ENCODE results near the gene NACC2.

NACC2 gene

DNA sequence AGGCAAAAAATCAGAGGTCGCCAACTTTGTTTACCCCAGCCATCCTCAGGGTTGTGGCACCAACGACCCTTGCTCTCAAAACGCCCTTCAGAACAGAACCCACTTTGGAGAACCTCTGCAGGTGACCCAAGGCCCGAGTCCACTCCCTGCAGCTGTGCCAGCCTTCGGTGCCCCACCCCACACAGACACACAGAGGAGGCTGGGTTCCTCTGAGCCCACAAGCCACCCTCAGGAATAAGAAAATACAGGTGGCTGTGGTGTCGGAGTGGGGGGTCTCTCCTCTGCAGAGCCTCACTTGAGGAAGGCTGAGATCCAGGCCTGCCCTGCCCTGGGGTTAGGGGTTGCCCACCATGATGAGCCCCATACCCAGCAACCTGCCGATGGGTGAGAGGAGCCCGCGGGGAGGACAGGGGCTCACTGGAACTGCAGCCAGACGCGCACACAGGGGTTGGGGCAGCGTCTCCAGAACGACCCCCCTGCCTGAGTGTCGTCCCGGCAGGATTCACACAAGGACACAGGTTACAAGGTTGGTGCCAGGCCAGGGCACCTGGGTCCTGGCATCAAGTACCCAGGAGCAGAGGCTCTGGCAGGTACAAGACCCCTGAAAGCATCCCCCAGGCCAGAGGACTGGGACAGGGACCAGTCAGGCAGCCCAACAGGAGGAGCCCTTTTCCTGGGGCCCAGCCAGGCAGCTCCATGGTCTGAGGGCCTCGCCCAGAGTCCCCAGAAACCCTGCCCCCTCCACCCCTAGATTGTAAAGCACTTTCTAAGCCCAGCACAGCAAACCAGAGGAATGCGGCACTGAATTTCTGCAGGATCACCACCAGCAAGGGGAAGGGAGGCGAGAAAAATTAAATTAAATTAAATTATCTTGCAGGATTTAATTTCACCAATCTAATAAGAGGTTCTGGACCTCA, 40.0 kb downstream of the NACC2 start:
- no peak for DNase-seq

DNA sequence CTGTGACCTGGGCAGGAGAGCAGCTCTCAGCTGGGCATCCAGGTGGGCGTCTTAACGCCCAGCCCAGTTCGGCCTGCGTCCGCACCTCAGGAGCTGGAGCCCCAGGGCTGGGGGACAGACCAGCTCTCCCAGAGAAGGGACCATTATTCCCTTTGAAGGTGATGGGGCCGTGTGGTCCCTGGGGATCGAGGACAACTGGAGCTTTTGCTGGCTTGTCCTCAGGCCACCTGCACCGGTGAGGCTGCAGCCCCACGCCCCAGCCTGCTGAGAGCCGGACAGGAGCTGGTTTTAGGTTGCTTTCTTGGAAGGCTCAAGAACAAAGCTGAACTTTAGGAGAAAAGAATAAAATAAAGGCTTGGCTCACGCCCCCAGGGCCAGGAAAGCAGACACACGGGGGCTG, 40.9 kb downstream of the NACC2 start:
- DNase-seq = no peak

DNA sequence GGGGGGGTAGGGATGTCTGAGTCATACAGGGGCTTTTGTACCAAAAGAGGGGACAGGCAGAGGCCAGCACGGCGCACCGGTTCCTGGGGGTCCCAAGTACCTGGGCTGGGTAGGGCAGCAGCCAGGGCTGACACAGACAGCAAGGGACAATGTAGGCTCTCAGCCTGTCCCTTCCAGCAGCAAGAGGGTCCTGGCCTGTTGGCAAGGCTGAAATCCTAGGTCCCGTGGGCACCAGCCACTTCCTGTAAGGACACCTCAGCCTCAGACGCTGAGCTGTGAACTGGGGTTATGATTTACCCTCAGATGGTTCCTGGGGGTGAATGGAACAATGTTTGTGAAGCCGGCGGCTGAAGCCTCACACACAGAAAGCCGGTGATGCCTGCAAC, 41.3 kb downstream of the NACC2 start:
- DNase-seq = no peak

DNA sequence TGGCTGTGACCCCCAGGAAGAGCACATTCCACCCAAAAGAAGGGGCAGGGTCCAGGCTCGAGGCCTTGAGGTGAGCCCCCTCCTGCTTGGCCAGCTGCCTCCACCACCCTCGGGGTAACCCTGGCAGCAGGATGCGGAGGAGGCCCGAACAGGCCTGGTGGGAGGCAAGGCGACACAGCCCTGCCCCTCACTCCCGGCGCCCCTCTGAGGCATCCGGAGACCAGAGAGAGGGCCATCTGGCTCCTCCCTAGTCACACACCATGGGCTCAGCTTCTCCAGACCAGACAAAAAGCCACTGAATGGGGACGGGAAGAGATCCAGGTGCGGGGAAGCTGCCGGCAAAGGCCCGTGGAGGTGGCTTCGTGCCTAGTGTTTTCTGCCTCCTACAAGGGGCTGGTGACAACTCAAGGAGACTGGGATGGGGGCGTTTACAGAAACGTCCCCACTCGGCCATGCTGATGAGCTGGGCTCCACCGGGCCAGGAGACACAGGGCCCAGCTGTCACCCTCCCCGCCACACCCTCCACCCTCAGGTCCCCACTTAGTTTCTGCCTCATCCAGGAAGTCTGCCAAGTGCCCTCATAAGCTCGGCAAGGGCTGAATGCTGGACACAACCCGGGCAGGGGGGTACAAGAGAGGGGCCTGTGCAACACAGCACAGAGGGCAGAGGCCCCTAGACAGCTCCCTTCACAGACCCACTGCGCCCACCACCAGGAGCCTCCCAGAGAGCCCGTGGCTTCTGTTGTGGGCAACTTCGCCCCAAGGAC, 41.9 kb downstream of the NACC2 start:
- no peak for DNase-seq

DNA sequence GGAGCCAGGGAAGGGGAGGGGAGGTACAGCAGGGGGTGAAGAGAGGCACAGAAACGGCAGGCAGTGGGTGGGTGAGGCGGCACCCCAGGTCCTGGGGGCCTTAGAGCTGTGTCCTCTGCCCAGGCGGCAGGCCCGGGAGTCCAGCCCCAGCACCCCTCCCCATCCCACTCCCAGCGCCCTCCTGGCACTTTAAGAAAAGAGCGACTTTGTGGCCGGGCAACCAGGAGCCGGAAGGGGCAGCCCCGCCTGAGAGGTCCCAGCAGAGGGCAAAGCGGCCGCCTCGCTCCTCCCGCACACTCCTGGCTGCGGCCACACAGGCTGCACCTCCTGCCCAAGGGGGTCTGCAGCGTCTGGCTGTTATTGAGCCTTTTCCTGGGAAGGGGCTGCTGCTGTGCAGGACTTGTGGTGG, 42.6 kb downstream of the NACC2 start:
- no peak for DNase-seq

DNA sequence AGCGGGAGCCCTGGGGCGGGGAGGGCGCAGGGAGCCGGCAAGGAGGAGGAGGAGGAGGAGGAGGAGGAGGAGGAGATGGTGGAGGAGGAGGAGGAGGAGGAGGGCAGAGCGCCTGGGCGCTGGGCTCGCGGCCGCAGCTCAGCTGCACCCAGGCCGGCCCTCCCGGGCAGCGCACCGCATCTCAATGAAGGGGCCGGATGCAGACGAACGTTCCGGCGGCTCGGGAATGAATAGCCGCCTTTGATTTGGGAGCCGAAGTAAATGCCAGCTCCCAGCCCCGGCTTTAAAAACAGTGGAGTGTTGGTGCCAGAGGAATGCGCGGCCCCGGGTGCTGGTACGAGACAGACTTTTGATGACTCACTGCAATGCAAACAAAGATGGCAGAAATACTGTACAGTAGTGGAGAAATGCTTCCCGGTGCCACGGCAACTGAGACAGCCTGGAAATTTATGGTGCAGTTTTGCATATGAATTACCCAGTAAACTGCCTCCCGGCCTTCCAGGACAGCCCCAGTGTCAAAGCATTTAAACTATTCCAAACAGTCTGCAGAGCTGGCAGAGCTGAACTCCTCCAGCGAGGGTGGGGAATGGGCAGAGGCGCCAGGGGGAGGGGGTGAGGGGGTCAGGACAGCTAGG, 43.1 kb downstream of the NACC2 start:
- no peak for DNase-seq

DNA sequence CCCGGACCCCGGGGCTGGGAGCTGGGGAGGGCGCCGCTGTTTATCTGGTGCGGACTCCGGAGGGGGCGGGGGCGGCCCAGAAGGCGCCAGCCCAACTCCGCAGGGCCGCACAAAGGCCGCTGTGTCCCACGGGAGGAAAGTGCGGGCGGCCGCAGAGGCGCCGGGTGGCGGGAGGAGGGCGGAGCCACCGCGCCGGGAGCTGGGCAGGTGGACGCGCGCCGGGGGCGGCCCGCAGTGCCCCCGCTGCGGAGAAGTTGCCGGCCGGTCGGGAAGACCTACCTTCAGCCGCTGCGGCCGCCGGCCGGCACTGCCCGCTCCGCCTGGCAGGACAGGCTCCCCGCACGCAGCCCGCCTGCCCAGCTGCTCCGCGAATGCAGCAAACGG, 43.6 kb downstream of the NACC2 start:
- DNase-seq = no peak

DNA sequence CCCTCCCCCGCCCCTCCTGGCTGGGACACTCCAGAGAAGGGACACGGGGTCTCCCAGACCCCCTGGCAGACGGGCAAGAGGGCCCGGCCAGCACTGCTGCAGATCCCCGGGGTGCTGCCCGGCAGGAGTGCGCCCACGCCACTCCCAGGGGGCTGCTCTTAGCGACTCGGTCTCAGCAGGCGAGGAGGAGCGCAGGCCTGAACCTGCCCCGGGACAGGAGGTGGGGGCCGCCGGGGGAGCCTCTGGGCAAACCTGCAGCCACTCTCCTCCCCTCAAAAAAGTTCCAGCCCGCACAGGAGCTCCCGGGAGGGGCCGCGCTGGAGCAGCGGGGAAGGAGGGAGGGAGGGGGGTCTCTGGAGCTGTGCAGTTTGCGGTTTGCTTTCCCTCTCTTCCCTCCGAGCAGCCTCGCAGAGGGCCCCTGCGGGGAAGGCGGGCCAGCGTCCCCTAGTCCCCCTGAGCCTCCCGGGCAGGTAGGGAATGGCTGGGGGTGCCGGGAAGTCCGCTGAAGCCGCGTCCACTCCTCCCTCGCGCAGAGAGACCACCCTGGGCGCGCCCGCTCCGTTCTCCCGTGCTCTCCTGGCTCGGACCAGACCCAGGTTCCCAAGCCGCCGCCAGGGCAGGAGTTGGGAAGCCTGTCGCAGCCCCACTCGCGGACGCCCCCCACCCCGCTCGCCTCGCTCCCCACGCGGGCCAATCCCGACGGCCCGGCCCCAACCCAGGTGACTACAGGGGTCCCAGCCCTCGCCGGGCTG, 44.2 kb downstream of the NACC2 start:
- DNase-seq = no peak

DNA sequence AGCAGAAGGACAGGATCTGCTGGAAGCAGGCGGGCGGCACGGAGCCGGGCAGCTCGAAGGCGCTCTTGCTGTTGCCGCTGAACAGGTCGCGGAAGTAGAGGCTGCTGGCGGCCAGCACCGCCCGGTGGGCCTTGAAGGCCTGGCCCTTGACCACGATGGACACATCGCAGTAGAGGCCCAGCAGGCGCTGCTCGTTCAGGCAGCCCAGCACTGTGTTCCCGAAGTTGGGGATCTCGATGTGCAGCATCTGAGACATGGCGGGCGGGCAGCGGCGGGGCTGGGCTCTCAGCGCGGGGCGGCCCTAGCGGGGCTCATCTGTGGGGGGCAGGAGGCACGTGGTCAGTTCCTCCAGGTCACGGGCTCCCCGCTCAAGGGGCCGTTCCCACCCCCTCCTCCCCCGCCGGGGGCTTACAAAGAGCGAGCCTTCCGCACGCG, 44.8 kb downstream of the NACC2 start:
- no peak for DNase-seq

DNA sequence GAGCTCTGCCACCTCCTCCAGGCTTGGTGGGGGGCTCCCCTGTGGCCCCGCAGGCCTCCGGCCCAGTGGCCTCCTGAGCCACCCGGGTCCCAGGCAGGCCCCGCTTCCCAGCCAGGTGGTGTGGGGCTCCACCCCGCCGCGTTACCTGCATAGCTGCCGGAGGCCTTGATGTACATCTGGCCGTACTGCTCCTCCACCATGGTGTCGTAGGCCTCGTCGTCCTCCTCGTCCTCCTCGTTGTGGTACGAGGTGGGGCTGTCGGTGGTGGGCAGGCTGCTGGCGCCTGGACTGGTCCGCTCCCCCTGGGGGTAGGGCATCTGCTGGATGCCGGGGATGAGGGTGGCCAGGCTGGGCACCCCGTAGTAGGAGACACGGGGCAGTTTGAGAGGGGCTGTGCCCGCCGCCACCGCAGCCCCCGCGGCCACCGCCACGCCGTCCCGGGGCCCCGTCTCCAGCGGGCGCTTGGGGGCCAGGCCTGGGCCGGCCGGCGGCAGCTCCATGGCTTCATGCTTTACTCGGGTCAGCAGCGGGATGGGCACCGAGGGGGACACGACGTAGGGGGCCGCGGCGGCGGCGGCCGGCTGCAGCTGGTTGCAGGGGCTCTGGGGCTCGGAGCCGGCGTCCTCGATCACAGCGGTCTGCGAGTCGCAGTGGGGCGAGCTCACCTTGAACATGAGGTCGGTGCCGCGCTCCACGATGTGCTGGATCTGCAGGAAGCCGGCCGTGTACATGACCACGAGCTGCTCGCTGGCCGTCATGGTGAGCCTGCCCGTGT, 45.4 kb downstream of the NACC2 start:
- no peak for DNase-seq

DNA sequence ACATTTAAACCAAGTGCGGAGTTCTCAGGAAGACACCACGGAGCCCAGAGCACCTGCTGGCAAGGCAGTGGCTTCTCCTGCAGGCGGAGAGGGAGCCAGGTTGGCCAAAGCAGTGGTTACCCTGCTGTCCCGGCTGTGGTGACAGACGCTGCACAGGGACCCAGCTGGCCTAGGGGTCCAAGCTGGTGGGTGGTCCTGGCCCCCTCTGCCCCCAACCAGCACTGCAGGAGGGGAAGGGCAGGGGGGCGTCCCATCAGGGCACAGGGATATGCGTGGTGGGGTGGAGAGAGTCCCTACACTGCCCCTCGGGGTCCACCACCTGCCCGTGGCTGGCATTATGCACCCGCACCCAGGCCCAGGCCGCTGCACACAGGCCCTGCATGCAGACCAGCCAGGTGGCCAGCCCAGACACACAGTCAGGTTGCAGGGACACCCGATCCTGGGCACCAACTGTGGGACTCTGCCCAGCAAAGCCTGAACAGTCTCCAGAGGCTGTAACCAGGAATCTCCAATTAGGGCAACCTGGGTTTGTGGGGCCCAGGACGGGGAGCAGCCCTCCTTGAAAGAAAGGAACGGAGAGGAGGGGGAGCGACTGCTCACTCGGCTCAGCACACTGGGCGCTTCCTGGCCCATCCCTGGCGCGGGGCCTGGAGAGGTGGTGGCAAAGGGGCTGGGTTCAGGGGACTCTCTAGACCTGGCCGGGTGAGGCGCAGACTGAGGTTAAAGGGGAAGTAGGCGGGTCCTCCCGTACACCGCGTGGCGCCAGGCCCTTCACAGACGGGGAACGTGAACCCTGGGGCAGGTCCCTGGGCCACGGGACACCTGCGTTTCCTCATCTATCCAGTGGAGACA, 46.3 kb downstream of the NACC2 start:
- DNase-seq = no peak

DNA sequence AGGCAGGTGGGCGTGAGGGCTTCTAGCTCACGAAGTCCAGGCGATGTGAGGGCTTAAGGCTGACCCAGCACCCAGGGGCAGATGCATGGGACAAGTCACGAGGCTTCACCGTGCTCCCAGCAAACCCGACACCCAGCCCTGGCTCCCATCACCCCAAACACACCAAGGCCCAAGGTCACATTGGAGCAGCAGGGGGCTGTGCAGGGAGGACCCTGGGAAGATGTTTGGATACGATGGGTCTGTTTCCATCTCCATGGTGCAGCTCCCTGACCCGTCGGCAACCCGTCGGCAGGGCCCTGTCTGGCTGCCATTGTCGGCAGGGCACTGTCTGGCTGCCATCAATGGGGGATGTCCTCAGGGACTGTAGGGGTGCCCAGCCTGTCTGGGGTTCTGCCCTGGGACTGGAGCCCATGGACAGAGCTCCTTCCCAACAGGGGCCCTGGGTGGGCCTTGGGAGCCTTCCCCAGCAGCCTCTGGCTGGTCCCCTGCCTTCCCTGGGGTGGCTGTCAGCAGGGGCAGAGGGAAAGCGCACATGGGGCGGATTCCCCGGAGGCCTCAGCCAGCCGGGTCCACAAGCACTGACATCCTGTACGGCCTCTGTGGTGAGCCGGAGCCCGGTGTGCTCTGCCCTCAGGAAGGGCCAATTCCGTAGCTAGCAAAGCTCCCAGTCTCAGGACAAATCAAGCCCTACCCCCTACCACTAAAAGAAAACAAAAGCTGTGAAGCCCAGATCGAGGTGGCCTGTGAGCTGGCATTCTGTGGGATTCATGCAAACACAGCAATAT, 47.1 kb downstream of the NACC2 start:
- DNase-seq = no peak

DNA sequence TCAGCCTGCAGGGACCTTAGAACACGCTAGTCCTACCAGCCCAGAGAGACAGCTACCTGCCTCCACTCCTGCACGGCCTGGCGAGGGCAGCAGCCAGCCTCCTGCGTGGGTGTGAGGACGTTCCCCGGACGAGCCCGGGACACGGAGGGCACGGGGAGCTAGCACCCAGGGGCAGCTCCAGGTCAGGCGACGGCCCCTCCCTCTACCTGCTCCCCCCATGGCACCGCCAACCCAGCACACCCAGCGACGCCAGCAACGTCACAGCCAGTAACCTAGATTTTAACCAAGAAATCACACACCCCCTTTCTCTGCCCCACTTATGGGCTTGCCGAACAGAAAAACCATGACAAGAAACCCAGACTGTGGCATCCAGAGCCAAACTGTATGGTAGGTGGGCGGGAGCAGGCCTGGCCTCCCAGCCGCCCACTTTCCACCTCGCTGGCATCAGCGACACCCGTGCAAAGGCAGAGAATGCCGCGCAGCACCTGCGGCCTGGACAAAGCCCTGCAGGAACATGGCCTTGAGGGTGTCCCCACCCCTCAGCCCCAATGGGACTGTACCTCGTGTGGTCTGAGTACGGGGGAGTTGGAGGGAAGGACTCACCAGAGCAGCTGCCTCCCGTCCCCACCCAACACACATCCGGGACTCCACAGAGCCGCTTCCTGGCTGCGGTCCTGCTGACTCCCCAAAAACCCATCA, 47.9 kb downstream of the NACC2 start:
- no peak for DNase-seq

DNA sequence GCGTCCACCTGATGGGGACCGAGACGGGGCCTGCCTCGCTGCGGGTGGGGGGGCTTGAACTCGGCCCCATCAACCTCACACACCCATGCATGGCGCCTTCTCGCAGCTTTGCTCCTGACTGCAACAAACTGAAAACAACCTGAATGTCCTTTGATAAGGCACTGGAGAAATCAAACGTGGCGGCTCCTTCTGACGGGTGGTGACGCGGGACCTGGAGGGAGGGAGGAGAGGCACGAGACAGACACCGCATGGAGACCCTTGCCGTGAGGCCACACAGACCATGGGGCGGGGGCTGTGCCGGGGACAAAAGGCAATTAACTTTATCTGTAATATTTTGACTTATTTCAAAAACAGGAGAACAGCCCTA, 48.6 kb downstream of the NACC2 start:
- DNase-seq = no peak

DNA sequence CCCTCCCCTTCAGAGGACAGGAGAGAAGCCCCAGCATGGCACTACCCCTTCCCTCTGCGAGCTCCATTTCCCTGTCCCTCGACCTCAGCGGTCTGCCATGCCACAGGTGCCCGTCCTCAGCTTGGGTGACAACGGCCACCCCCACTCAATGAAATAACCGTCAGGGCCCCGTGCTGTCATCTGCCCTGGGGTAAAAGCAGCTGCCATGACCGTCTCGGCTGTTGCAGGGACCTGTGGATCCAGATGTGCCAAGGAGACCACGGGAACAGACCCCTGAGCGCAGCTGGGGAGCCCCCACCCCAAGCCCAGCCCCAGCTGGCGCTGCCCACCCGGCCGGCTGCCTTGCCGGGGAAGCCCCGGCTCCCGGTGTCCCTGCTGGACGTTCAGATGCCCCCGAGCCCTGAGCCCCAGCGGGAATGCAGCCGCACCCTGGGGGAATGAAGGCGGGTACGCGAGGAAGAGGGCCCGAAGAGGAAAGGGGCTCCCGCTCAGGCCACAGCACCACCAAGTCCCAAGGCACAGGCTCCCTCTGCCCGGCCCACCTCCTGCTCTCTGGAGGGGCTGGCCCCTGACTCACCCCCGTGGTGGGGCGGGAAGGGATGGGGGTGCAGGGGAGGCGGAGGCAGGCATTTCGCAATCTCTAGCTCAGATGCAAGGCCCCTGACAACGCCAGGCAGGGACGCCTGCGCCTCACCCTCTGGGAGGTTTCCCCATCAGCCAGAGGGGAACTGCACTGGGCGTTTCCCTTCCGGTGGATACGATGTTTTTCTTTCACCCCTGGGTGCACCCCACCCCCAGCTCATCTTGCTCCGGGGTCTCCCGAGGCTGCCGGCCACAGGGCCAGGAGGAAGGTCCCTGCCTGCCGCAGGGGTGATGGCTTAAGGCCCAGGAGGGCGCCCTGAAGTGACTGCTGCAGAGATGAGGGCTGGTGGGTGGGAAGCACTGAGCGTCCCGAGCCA, 49.2 kb downstream of the NACC2 start:
- DNase-seq = peak; percentile 13

DNA sequence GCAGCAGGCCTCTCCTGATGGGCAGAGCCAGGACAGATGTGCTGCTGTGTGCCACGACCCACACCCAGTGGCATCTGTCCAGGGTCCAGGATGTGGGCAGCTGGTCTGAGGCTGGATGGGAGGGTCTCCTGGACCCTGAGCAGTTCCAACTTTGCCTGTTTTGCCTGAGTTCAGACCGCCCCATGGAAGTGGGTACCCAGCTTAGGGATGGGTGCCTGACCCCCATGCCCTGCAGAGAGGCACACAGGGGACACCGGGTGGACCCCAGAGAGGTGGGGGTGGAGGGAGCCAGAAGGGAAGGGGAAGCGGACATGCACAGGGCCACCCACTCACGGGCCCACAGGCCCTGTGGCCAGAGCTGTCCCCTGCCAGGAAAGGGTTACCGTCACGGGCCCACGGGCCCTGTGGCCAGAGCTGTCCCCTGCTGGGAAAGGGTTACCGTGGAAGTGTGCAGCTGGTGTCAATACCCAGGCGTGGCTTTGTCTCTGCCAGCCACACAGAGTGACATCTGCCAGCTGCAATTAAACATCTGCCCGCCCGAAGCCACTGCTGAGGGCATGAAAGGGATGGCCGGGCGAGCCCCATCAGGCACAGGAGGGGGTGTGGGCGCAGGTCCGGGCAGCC, 50.0 kb downstream of the NACC2 start:
- DNase-seq = no peak

DNA sequence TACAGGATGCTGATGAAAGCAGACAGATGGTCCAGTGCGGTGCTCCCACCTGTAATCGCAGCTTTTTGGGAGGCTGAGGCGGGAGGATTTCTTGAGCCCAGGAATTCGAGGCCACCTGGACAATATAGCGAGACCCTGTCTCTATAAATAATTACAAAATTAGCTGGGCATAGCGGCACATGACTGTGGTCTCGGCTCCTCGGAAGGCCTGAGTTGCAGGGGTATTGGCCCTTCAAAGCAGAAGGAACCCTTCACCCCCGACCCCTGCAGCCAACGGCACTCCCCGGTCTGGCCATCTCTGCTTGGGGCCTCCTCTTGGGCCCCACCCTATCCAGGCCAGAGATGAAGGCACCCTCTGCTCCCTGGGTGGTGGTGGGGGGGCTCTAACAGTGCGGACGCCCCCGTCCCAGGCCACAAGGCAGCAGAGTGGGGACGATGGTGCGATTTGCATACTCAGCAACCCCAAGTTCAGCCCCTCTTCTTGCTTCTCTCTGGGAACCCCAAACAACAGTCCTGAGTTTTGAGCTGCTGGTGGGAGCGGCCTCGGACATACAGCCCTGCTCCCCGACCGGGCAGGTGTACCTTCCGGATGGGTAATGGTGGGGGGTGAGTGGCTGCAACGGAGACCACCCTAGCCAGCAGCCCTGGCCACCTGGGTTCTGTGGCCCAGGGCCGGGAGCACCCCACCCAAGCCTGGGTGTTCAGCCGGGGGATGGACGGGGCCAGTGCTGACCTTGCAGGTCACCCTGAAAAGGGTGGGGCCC, 50.7 kb downstream of the NACC2 start:
- no peak for DNase-seq
